GM18519 (cell line): ENCODE results near the gene LGALS7.

Experiments
- ATAC-seq: cut with Tn5 transposase; IDR thresholded peaks from one replicate; pipeline ENCODE4 v1.9.1; 2021; ENCODE audit warnings: mild to moderate bottlenecking, moderate library complexity; ENCODE audit not compliant: unreplicated experiment, low FRiP score

LGALS7 gene

GRCh38 chr19:38742296-38742695, 31.0 kb downstream of the LGALS7 start:
- ATAC-seq = no peak

DNA sequence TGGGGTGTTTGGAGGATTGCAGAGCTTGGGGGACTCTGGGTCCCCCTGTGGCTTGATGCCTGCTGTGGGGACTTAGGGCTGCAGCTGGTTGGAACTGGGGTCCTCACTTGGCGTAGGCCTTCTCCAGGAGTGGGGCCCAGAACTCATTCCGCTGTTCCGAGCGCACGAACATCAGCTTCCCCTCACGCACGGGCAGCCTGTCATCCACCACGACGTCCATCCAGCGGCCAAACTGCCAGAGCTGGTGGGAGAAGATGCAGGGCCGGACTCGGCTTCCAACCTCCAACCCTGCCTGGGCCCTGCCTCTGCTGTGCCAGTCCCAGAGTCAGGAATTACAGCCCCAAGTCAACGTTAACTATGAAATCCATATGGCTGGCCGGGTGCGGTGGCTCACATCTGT, 31.6 kb downstream of the LGALS7 start:
- ATAC-seq = no peak

GRCh38 chr19:38740932-38741331, 32.4 kb downstream of the LGALS7 start:
- no peak for ATAC-seq

- ATAC-seq = no peak
Measured at GRCh38 chr19:38740257-38740592, 33.1 kb downstream of the LGALS7 start.

GRCh38 chr19:38739440-38740256, 33.7 kb downstream of the LGALS7 start:
- no peak for ATAC-seq

GRCh38 chr19:38737921-38738737, 35.2 kb downstream of the LGALS7 start:
- ATAC-seq = no peak

DNA sequence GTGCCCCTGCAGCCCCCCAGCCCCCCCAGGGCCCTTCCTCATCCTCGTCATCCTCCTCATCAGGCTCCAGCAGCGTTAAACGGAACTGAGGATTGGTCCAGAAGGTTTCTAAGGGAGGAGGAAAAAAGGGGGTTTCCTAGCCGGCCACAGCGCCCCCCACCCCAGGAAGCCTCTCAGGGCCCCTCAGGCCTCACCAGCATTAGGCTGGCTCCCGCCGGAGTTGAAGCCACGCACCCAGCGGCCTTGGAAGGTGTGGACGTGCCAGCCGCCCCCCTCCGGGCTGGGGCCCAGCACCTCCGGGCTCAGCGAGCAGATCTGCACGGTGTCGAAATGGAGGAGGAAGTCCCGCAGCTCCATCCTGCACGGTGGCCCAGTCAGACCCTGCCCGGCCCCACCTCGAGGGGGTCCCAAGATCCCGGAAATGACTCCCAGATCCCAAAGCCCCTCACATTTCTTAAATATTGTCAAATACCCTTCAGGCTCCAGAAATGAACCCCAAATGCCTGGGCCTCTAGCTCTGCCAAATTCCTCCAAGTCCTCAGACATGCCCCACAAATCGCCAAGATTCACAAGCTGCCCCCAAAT, 35.9 kb downstream of the LGALS7 start:
- ATAC-seq = no peak

DNA sequence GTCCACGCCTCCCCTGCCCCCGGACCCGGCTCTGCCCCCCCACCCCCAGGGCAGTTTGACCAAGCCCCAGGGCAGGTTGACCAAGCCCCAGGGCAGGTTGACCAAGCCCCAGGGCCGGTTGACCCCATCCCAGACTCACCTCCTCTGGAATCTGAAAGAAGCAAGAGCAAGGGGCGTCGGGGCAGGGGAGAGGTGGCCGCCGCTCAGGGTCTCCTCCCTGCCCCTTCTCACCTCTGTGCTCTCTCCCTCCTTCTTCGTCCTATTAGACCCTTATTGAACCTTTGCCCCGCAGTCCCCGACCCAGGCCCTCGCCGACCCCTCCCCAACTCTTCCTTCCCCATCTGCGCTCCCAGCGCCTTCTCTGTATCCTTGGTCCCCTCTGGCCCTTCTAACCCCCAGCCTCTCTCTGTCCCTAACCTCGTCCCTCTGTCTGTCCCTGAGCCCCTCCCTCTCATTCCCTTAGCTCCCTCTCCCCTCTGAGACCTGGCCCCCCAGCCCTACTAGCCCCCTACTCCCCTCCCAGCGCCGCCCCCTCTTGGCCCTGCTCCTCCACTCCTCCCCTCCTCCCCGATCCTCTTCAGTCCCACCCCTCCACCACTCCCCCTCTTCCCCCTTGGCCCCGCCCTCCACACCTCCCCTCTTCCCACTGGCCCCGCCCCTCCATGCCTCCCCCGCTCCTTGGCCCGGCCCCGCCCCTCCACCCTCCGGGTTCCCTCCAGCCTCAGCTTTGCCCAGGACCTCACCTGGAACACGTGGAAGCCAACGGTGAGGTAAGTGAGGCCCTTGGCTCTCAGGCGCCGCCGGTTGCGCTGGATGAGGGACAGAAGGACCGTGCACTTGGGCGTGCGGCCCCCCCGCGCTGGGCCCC, 36.7 kb downstream of the LGALS7 start:
- no peak for ATAC-seq

GRCh38 chr19:38736036-38736412, 37.3 kb downstream of the LGALS7 start:
- ATAC-seq = no peak

GRCh38 chr19:38735257-38735686, 38.0 kb downstream of the LGALS7 start:
- no peak for ATAC-seq

GRCh38 chr19:38734426-38735256, 38.7 kb downstream of the LGALS7 start:
- ATAC-seq = no peak

DNA sequence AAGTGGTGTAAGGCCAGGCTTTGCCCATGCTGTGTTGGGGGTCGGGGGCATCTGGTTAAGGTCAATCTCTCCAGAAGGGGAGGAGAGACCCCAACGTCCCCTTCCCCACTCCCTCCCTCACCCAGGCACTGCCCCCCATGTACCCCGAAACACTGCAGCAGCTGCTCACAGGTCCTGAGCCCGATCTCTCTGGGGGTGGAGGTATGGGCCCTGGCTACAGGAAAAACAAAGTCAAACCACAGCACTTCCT, 39.2 kb downstream of the LGALS7 start:
- no peak for ATAC-seq

- no peak for ATAC-seq
Measured at GRCh38 chr19:38733493-38734175, 39.7 kb downstream of the LGALS7 start.

DNA sequence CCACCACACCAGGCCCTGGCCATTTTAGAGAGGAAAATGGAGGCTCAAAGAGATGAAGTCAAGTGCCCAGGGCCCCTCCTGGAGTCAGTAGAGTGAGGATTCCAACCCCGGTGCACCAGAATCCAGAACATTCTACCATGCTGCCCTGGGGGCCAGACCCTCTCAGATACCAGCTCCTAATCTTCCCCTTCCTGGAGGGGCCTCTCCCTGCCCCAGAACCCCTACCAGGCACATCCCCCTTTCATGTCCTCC, 40.1 kb downstream of the LGALS7 start:
- ATAC-seq = no peak

DNA sequence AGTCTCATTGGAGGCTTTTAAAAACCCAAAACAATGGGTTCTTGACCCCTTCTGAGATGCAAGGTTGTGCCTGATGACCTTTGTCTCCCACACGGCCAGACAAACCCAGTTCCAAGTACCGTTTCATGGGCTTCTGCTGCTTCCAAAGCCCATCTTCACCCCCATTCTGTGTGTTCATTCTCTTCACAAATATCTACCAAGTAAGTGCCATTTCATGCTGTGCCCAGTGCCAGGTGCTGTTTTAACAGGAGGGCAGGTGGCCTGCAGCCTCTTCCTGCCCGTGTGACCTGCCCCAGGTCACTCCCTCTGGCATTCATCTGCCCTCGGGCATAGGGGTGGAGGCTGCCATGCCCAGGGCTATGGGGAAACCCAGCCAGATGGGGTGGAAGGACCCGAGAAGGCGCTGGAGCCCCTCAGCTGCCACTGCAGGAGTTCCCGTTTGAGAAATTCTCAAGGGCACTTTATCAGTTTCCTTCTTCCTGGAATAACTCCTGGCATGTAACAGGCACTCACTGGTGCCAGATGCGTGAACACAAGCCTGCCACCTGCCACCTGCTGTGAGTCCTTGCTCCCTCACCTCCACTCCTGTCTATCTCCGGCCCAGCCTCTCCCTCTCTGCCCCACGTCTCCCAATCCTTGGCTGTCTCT, 41.5 kb downstream of the LGALS7 start:
- ATAC-seq = no peak

GRCh38 chr19:38730731-38731589, 42.4 kb downstream of the LGALS7 start:
- ATAC-seq = no peak

DNA sequence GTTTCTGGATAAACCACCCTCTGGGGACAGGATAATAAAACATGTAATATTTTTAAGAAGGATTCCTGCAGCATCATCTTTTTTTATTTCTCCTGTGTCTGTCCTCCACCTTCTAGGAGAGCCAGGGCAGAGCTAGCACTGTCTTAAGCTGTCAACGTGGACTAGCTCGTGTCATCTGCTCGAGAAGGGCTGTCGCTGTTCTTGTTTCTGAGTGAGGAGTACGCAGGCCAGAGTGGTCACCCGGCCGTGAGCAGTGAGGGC, 42.9 kb downstream of the LGALS7 start:
- ATAC-seq = no peak

- no peak for ATAC-seq
Measured at GRCh38 chr19:38729653-38730469, 43.5 kb downstream of the LGALS7 start.
